OCI-LY7 (cell line): ENCODE measurements around the gene SLC37A1. TPM values are rescaled to one million over a fixed set of nuclear protein-coding genes. Genes with fewer than 3 reads are reported as not detected.
A peak's percentile ranks its signal among the peaks of the same experiment; 100 is the strongest.
"Not testable (repeated sequence)": the region's sequence is repeated elsewhere in the genome, so short reads cannot be mapped to it uniquely, and the experiment has no call there.

Experiments
- BruUV-seq: library from RNA; stranded (reverse); fragments of 400-500 nt; replicated peaks from 2 replicates; lab custom pipeline; 2021; lab: Mats Ljungman, UMichigan
- CTCF ChIA-PET: fragments of 300-600 bp; sonication (Branson Sonifier 250); formaldehyde crosslinking; loops from one replicate; lab custom pipeline; 2022; ENCODE audit warnings: antibody characterized with exemption; ENCODE audit not compliant: unreplicated experiment; lab: Charles Lee
- POLR2A ChIA-PET: fragments of 300-600 bp; sonication (Branson Sonifier 250); formaldehyde crosslinking; loops from one replicate; lab custom pipeline; 2022; ENCODE audit warnings: antibody characterized with exemption; lab: Charles Lee
- DNase-seq: peaks from one replicate; pipeline ENCODE4 v3.0.0-alpha.2; 2015; ENCODE audit warnings: low spot score
- H2AFZ ChIP-seq: fragments of 200-600 bp; sonication (generic), shearing (Covaris generic); 2 replicates; pipeline ENCODE4 v1.6.1; 2014; ENCODE audit warnings: mild to moderate bottlenecking, antibody characterized with exemption, low read length, moderate library complexity
- H3K27ac ChIP-seq: fragments of 200-600 bp; sonication (generic); 2 replicates; pipeline ENCODE4 v1.5.1; 2014; ENCODE audit warnings: mixed run types, low read depth, mild to moderate bottlenecking, moderate library complexity, low read length, inconsistent platforms; ENCODE audit not compliant: poor library complexity, severe bottlenecking
- H3K36me3 ChIP-seq: fragments of 200-600 bp; sonication (generic); 2 replicates; pipeline ENCODE4 v1.6.1; 2014; ENCODE audit warnings: mild to moderate bottlenecking, antibody characterized with exemption, low read length, moderate library complexity, mixed read lengths; ENCODE audit not compliant: insufficient read depth
- H3K4me1 ChIP-seq: fragments of 200-600 bp; sonication (generic); 2 replicates; pipeline ENCODE4 v1.5.1; 2014; ENCODE audit warnings: mild to moderate bottlenecking, low read length; ENCODE audit not compliant: insufficient read depth, poor library complexity, severe bottlenecking
- H3K4me2 ChIP-seq: fragments of 200-600 bp; sonication (generic); 2 replicates; pipeline ENCODE4 v1.6.1; 2014; ENCODE audit warnings: mild to moderate bottlenecking, low read length
- H3K4me3 ChIP-seq: fragments of 200-600 bp; sonication (generic); 2 replicates; pipeline ENCODE4 v1.5.1; 2014; ENCODE audit warnings: mild to moderate bottlenecking, low read depth, low read length; ENCODE audit not compliant: poor library complexity, severe bottlenecking
- H3K79me2 ChIP-seq: fragments of 200-600 bp; sonication (generic); 2 replicates; pipeline ENCODE4 v1.6.1; 2016; ENCODE audit warnings: low read depth, mild to moderate bottlenecking, low read length, moderate library complexity, mixed read lengths; ENCODE audit not compliant: insufficient read depth
- H3K9me2 ChIP-seq: fragments of 200-600 bp; sonication (generic); 2 replicates; pipeline ENCODE4 v1.6.1; 2016; ENCODE audit warnings: mild to moderate bottlenecking, low read length, mixed read lengths; ENCODE audit not compliant: insufficient read depth
- H3K9me3 ChIP-seq: fragments of 200-600 bp; sonication (generic); 2 replicates; pipeline ENCODE4 v1.6.1; 2014; ENCODE audit warnings: mild to moderate bottlenecking, mixed run types, low read length, mixed read lengths
- H4K20me1 ChIP-seq: fragments of 200-600 bp; sonication (generic); 2 replicates; pipeline ENCODE4 v1.6.1; 2014; ENCODE audit warnings: mild to moderate bottlenecking, antibody characterized with exemption, low read length, moderate library complexity, mixed read lengths; ENCODE audit not compliant: insufficient read depth
- EZH2phosphoT487 ChIP-seq: fragments of 200-600 bp; sonication (generic); IDR thresholded peaks from 2 replicates; pipeline ENCODE4 v1.6.1; 2018; ENCODE audit warnings: low read depth, borderline replicate concordance, mild to moderate bottlenecking, mixed run types, antibody characterized with exemption, low read length, moderate library complexity, mixed read lengths
- intact Hi-C: fragments of 100-400 bp; cut with micrococcal nuclease; formaldehyde crosslinking; loops from one replicate; pipeline ENCODE4 v1.10.0; 2022; ENCODE audit not compliant: unreplicated experiment
- total RNA-seq, 2 experiments: library from RNA; depleted of rRNA in 1 of 2; stranded (reverse); fragments of >200 nt in 1 of 2; shearing (Covaris generic) in 1 of 2; gene quantifications; 2 replicates each; pipeline ENCODE4 v1.2.3, GENCODE V29; 2014 to 2022
- TF ChIP-seq, protein P1 (sequence below): fragments of 200-600 bp; sonication (generic); conservative IDR thresholded peaks from 2 replicates; pipeline ENCODE4 v1.5.1; 2014; ENCODE audit warnings: mild to moderate bottlenecking, antibody characterized with exemption, low read length, moderate library complexity, mixed read lengths

The SLC37A1 gene
- total RNA-seq, 2 experiments from 2014 or later = 22.5 to 27.6 TPM

DNA sequence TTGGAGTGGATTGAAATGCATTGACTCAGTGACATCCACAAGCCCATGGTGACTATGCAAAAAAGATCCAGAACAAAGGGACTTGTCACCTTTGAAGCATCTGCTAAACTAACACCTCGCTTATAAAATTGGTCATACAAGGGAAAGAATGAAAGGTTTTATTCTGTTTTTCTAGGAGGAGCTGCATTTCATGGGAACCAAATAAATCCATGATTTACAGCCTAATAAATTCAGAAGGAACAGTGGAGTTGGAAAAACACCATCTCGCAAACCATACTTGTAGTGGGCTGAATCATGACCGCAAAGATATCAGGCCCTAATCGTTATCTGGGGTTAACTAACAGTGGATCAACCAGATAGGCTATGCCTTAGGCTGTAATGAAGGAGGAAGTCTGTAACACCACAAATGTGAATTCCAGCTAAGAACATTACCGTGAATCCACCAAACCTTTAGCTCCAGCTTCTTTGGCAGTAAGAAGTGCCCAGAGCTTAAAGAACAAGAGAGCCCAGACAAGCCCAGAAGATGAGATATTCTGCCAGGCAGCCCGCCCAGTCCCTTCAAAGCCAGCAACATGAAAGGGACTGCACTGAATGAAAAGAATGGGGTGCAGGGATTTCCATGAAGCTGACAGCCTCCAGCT lies 45.0 kb upstream of the SLC37A1 start:
- Histone ChIP-seq H3K36me3 (no peaks in the 10 kb centered on the region), H3K4me3 (peak overlapping the region; percentile 28), H4K20me1 (no peaks in the 10 kb centered on the region), H3K9me3 (no peaks in the 10 kb centered on the region), H3K4me1 (peaks cover 78% of the 10 kb centered on the region), H3K27ac (peak overlapping the region; percentile 73), H3K9me2 (no peaks in the 10 kb centered on the region), H3K79me2 (no peaks in the 10 kb centered on the region), H3K4me2 (peak overlapping the region; percentile 63), H2AFZ (peak overlapping the region; percentile 68)
- BruUV-seq = no TSS peak
- intact Hi-C loops = loop anchor here (2.0 to 10.0 kb wide), 3 partner anchors 68 to 604 kb away; no protein-coding TSS in a partner anchor
- POLR2A ChIA-PET = interaction anchor here (0.5 to 2.0 kb wide), 11 partner anchors 9 to 280 kb away, joined by 3 to 13 read pairs (median 4); no protein-coding TSS in a partner anchor
- CTCF ChIA-PET = interaction anchor here (1.2 kb wide), 1 partner anchor 67 kb away, joined by 4 read pairs; no protein-coding TSS in a partner anchor
- no peak for DNase-seq
- TF ChIP-seq EZH2phosphoT487 = no peak
- TF ChIP-seq, protein P1, sequence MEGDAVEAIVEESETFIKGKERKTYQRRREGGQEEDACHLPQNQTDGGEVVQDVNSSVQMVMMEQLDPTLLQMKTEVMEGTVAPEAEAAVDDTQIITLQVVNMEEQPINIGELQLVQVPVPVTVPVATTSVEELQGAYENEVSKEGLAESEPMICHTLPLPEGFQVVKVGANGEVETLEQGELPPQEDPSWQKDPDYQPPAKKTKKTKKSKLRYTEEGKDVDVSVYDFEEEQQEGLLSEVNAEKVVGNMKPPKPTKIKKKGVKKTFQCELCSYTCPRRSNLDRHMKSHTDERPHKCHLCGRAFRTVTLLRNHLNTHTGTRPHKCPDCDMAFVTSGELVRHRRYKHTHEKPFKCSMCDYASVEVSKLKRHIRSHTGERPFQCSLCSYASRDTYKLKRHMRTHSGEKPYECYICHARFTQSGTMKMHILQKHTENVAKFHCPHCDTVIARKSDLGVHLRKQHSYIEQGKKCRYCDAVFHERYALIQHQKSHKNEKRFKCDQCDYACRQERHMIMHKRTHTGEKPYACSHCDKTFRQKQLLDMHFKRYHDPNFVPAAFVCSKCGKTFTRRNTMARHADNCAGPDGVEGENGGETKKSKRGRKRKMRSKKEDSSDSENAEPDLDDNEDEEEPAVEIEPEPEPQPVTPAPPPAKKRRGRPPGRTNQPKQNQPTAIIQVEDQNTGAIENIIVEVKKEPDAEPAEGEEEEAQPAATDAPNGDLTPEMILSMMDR = no peak

DNA sequence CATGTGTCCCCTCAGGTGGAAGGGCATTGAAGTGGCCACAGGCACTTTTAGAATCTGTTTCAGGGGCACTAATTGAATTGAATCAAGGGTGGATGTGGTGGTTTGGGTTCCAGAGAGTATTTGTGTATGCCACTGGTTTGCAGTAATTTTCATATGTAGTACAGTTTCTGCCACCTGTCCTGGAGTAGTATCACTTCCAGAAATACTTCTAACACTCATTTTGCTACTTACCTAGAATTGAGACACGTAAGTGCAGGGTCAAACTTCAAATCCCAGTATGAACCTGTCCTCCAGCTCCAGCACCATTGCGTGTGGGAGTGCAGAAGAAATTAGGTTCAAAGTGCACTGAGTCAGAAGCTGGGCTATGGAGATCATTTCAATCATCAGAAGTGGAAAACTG lies 44.4 kb upstream of the SLC37A1 start:
- BruUV-seq = no TSS peak
- peak overlapping the region; percentile 68 for H2AFZ ChIP-seq
- H3K4me1 ChIP-seq = peaks cover 72% of the 10 kb centered on the region
- CTCF ChIA-PET = interaction anchor here (1.2 kb wide), 1 partner anchor 67 kb away, joined by 4 read pairs; no protein-coding TSS in a partner anchor
- intact Hi-C loops = loop anchor here (2.0 to 10.0 kb wide), 3 partner anchors 68 to 604 kb away; no protein-coding TSS in a partner anchor
- H3K4me3 ChIP-seq = peak overlapping the region; percentile 28
- H3K36me3 ChIP-seq = no peaks in the 10 kb centered on the region
- TF ChIP-seq, protein P1 = no peak
- no peak for TF ChIP-seq EZH2phosphoT487
- H3K27ac ChIP-seq = peak overlapping the region; percentile 73
- H3K4me2 ChIP-seq = peak overlapping the region; percentile 63
- no peaks in the 10 kb centered on the region for H4K20me1 ChIP-seq
- no peaks in the 10 kb centered on the region for H3K9me3 ChIP-seq
- H3K9me2 ChIP-seq = no peaks in the 10 kb centered on the region
- DNase-seq = peak; percentile 65
- POLR2A ChIA-PET = interaction anchor here (0.6 to 1.9 kb wide), 5 partner anchors 8 to 280 kb away, joined by 3 to 13 read pairs (median 5); no protein-coding TSS in a partner anchor
- no peaks in the 10 kb centered on the region for H3K79me2 ChIP-seq

DNA sequence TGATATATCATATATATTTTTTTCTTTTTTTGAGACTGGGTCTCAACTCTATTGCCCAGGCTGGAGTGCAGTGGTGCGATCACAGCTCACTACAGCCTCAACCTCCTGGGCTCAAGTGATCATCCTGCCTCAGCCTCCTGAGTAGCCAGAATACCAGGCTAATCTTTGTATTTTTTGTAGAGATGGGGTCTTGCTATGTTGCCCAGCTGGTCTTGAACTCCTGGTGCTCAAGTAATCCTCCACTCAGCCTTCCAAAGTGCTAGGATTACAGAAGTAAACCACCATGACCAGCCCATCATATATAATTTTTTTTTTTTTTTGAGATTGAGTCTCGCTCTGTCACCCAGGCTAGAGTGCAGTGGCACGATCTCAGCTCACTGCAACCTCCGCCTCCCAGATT lies 43.9 kb upstream of the SLC37A1 start:
- H3K9me2 ChIP-seq, BruUV-seq, H2AFZ ChIP-seq, H3K9me3 ChIP-seq, H4K20me1 ChIP-seq, DNase-seq, H3K36me3 ChIP-seq, CTCF ChIA-PET, H3K79me2 ChIP-seq, H3K4me3 ChIP-seq: not testable (repeated sequence)
- Histone ChIP-seq H3K27ac (peak overlapping the region; percentile 73), H3K4me1 (peaks cover 67% of the 10 kb centered on the region), H3K4me2 (peak overlapping the region; percentile 63)
- intact Hi-C loops = loop anchor here (2.0 to 10.0 kb wide), 3 partner anchors 67 to 605 kb away; no protein-coding TSS in a partner anchor
- POLR2A ChIA-PET = interaction anchor here (1.9 kb wide), 1 partner anchor 67 kb away, joined by 13 read pairs; no protein-coding TSS in a partner anchor
